Common myeloid progenitor, CD34-positive (primary cell): ENCODE results near the gene REXO4.

Experiments used
- CTCF ChIA-PET: fragments of 350-600 bp; sonication (Branson Sonifier 250); formaldehyde crosslinking; loops from one replicate; lab custom pipeline; 2021; ENCODE audit warnings: antibody characterized with exemption; lab: Charles Lee
- POLR2A ChIA-PET: fragments of 350-600 bp; sonication (Branson Sonifier 250); formaldehyde crosslinking; loops from one replicate; lab custom pipeline; 2021; ENCODE audit warnings: antibody characterized with exemption; lab: Charles Lee
- DNase-seq, 3 donors: peaks; one replicate each; pipeline versions ENCODE4 v3.0.0 to v3.0.0-alpha.2; 2013
- H3K27ac ChIP-seq, 2 experiments: 1 replicate in 1 of 2; 2 replicates in 1 of 2; pipeline ENCODE4 v1.7.0; 2013; ENCODE audit warnings: inconsistent platforms in 2 of 2, low read length in 2 of 2, mild to moderate bottlenecking in 2 of 2, low read depth in 1 of 2, moderate library complexity in 1 of 2; ENCODE audit not compliant: severe bottlenecking in 2 of 2, insufficient read depth in 1 of 2, poor library complexity in 1 of 2
- H3K27me3 ChIP-seq, 5 experiments: replicated peaks in 2 of 5; 1 replicate in 3 of 5; 2 replicates in 2 of 5; pipeline versions ENCODE4 v1.6.1 to v1.7.0; 2013; ENCODE audit warnings: low read length in 4 of 5, mild to moderate bottlenecking in 2 of 5, moderate library complexity in 2 of 5, inconsistent platforms in 1 of 5; ENCODE audit not compliant: insufficient read depth in 5 of 5, control insufficient read depth in 4 of 5
- H3K36me3 ChIP-seq, 4 experiments: 1 replicate in 2 of 4; 2 replicates in 2 of 4; pipeline versions ENCODE4 v1.6.1 to v1.7.0; 2013; ENCODE audit warnings: low read length in 3 of 4, control low read depth in 1 of 4, mild to moderate bottlenecking in 1 of 4; ENCODE audit not compliant: control insufficient read depth in 4 of 4, insufficient read depth in 4 of 4
- H3K4me1 ChIP-seq, 4 experiments: 1 replicate in 3 of 4; 2 replicates in 1 of 4; pipeline versions ENCODE4 v1.6.1 to v1.7.1; 2013; ENCODE audit warnings: low read length in 3 of 4, mild to moderate bottlenecking in 3 of 4, control low read depth in 1 of 4, inconsistent platforms in 1 of 4, moderate library complexity in 1 of 4; ENCODE audit not compliant: control insufficient read depth in 4 of 4, insufficient read depth in 4 of 4; ENCODE audit errors: control extremely low read depth in 1 of 4
- H3K4me3 ChIP-seq, 7 experiments: 1 replicate in 4 of 7; 2 replicates in 3 of 7; pipeline versions ENCODE4 v1.5.1 to v1.7.0; 2013; ENCODE audit warnings: mild to moderate bottlenecking in 7 of 7, low read length in 6 of 7, moderate library complexity in 6 of 7, inconsistent platforms in 2 of 7, low read depth in 2 of 7, control low read depth in 1 of 7; ENCODE audit not compliant: insufficient read depth in 4 of 7, control insufficient read depth in 1 of 7; ENCODE audit errors: extremely low read depth in 1 of 7
- H3K9me3 ChIP-seq, 5 experiments: 1 replicate in 4 of 5; 2 replicates in 1 of 5; pipeline versions ENCODE4 v1.6.1 to v1.7.1; 2013; ENCODE audit warnings: low read length in 4 of 5, mild to moderate bottlenecking in 2 of 5, inconsistent platforms in 1 of 5, low read depth in 1 of 5, moderate library complexity in 1 of 5; ENCODE audit not compliant: control insufficient read depth in 4 of 5, insufficient read depth in 2 of 5; ENCODE audit errors: control extremely low read depth in 1 of 5
- WGBS: methylation state at CpG from one replicate; pipeline ENCODE4 v1.1.5; 2013; ENCODE audit not compliant: insufficient coverage; 5-methylcytosine and 5-hydroxymethylcytosine counted together

REXO4 gene

GRCh38 chr9:133367221-133367620 lies 50.6 kb downstream of the REXO4 start:
- POLR2A ChIA-PET = no interaction called here
- Histone ChIP-seq H3K36me3 (peaks cover 14 to 95% (median 56%) of the 10 kb centered on the region in 4 experiments), H3K4me3 (no peak overlapping the region), H3K27me3 (no peaks in the 10 kb centered on the region), H3K27ac (no peak overlapping the region), H3K4me1 (peaks cover 2 to 21% (median 18%) of the 10 kb centered on the region in 4 experiments), H3K9me3 (no peaks in the 10 kb centered on the region)
- CTCF ChIA-PET = interaction anchor here (0.6 to 1.9 kb wide), 4 partner anchors 8 to 119 kb away, joined by 3 to 7 read pairs (median 4); partner anchors contain the start of genes SURF1 and SURF2
- WGBS = 98% methylated on average over 22 of the region's 22 CpGs
- no peak for DNase-seq

GRCh38 chr9:133366435-133366834 lies 51.4 kb downstream of the REXO4 start:
- Histone ChIP-seq H3K27ac (no peak overlapping the region), H3K4me1 (peaks cover 0 to 13% (median 10%) of the 10 kb centered on the region in 4 experiments), H3K4me3 (no peak overlapping the region), H3K36me3 (peaks cover 19 to 96% (median 62%) of the 10 kb centered on the region in 4 experiments), H3K9me3 (no peaks in the 10 kb centered on the region), H3K27me3 (no peaks in the 10 kb centered on the region)
- ChIA-PET POLR2A (interaction anchor here (1.3 kb wide), 1 partner anchor 8 kb away, joined by 4 read pairs; no protein-coding TSS in a partner anchor), CTCF (interaction anchor here (1.0 to 1.9 kb wide), 5 partner anchors 9 to 121 kb away, joined by 3 to 7 read pairs (median 3); partner anchors contain the start of genes SURF1 and SURF2)
- 98% methylated on average over 10 of the region's 11 CpGs for WGBS
- no peak for DNase-seq

DNA sequence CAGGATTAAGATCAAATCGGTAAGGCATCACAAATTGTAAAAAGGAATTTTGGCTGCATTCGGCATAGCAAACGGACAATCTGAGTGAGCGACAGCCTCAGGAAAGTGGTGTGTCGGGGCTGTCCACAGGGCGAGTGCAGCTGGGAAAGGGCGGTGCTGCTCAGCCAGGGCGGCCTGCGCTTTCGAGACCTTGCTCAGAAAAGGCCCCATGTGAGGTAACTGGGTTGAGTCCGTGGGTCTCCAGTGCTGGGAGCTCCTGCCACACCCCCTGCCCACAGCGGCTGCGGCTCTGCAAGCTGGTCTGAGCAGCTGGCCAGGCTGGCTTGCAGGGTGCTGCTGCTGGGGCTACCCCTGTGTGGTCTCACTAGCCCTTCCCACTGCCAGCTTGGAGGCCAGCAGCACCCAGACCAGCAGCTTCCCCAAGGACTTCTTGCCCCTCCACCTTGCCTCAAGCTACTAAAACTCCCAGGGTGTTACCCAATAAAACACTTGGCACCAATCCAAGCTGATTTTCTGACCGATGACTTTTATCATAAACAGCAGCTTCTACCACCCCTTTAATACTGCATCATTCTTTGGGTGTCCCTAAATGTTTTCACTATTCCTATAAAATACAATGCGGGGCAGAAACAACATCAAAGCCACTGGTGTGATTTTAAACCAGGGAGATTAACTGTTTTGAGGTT lies 55.3 kb downstream of the REXO4 start:
- Histone ChIP-seq H3K9me3 (no peaks in the 10 kb centered on the region), H3K27ac (no peak overlapping the region), H3K27me3 (no peaks in the 10 kb centered on the region), H3K4me1 (peaks cover 0 to 2% (median under 1%) of the 10 kb centered on the region in 4 experiments), H3K36me3 (peaks cover 18 to 86% (median 67%) of the 10 kb centered on the region in 4 experiments), H3K4me3 (no peak overlapping the region)
- WGBS = 99% methylated on average over 14 of the region's 15 CpGs
- CTCF ChIA-PET = interaction anchor here (0.8 to 2.9 kb wide), 2 partner anchors 10 to 124 kb away, joined by 3 to 16 read pairs; no protein-coding TSS in a partner anchor
- POLR2A ChIA-PET = interaction anchor here (1.0 to 1.5 kb wide), 3 partner anchors 10 to 13 kb away, joined by 3 to 5 read pairs (median 3); partner anchors contain the start of genes STKLD1 and SURF4
- no peak for DNase-seq

DNA sequence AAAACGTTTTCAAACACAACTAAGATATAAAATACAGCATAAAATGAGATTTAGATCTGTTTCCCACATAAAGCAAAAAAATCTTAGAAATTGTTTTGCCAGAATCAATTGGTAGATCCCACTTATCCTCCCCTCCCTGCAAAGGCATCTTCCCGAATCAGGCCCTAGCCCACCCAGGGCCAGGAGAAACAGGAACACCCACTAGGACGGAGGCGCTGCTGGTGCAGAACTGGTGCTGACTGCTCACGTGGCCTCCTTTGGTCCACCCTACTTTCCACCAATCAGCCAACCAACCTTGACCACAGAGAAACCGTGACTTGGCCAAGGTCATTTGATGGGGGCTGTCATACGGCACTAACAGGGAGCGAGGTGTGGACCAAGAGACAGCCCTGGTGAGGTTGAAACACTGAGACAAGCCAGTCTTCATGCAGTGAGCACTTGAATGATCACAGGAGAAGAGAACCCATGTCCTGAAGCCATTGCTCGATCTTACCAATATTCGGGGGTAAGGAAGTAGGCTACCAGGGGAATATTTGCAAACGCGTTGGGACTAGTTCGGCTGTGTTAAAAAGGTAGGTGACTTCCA lies 56.2 kb downstream of the REXO4 start:
- Histone ChIP-seq H3K27me3 (no peaks in the 10 kb centered on the region), H3K4me1 (peaks cover 0 to 9% (median 9%) of the 10 kb centered on the region in 4 experiments), H3K4me3 (no peak overlapping the region), H3K27ac (no peak overlapping the region), H3K9me3 (no peaks in the 10 kb centered on the region), H3K36me3 (peaks cover 14 to 78% (median 62%) of the 10 kb centered on the region in 4 experiments)
- ChIA-PET CTCF (interaction anchor here (1.0 to 7.2 kb wide), 3 partner anchors 10 to 11 kb away, joined by 6 to 75 read pairs (median 16); no protein-coding TSS in a partner anchor), POLR2A (no interaction called here)
- DNase-seq = no peak
- 98% methylated on average over 12 of the region's 13 CpGs for WGBS

- Histone ChIP-seq H3K9me3 (no peaks in the 10 kb centered on the region), H3K4me1 (peaks cover 0 to 13% (median 11%) of the 10 kb centered on the region in 4 experiments), H3K27ac (no peak overlapping the region), H3K36me3 (peaks cover 9 to 69% (median 53%) of the 10 kb centered on the region in 4 experiments), H3K27me3 (no peaks in the 10 kb centered on the region), H3K4me3 (no peak overlapping the region)
- DNase-seq = no peak
- WGBS = 92% methylated on average over 21 of the region's 21 CpGs
- ChIA-PET POLR2A (interaction anchor here (1.8 to 2.2 kb wide), 2 partner anchors 11 to 13 kb away, joined by 7 read pairs; partner anchors contain the start of genes MED22 and RPL7A), CTCF (interaction anchor here (0.7 to 7.2 kb wide), 7 partner anchors 9 to 183 kb away, joined by 3 to 75 read pairs (median 3); no protein-coding TSS in a partner anchor)
Observed at GRCh38 chr9:133360400-133361393, 57.1 kb downstream of the REXO4 start.
